Measurements from ENCODE around the gene GPHN.

DNA sequence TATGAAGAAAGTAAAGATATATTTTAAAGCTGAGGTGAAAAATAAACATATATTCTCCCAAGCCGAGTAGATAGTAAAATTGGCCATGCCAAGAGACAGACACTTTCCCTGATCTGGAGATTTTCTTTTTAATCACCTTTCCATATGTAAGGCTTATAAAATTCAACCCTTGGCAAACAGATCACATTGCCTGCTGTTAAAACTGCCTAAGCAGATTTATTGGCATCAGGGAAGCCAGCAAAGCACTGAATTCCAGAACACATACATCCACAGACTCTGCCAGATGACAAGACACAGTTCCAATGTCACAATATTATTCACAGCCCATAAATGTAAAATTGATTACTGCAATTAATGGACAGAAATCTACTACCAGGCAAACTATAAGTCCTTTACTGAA lies 603.1 kb downstream of the GPHN start:
- TF ChIP-seq EZH2 (IDR thresholded peaks at IDR 0.05; ENCODE audit: low read length) = no peak
- TF ChIP-seq, protein P1, sequence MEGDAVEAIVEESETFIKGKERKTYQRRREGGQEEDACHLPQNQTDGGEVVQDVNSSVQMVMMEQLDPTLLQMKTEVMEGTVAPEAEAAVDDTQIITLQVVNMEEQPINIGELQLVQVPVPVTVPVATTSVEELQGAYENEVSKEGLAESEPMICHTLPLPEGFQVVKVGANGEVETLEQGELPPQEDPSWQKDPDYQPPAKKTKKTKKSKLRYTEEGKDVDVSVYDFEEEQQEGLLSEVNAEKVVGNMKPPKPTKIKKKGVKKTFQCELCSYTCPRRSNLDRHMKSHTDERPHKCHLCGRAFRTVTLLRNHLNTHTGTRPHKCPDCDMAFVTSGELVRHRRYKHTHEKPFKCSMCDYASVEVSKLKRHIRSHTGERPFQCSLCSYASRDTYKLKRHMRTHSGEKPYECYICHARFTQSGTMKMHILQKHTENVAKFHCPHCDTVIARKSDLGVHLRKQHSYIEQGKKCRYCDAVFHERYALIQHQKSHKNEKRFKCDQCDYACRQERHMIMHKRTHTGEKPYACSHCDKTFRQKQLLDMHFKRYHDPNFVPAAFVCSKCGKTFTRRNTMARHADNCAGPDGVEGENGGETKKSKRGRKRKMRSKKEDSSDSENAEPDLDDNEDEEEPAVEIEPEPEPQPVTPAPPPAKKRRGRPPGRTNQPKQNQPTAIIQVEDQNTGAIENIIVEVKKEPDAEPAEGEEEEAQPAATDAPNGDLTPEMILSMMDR (optimal IDR thresholded peaks at IDR 0.05 in 1 of 3, IDR thresholded peaks at IDR 0.05 in 1 of 3, conservative IDR thresholded peaks at IDR 0.05 in 1 of 3; ENCODE audit: extremely low read depth in 1 of 3, insufficient read depth in 2 of 3, low read length in 3 of 3) = no peak
